GM06990 (cell line): ENCODE data around the gene PPP3CA.

Experiments used
- DNase-seq: peaks from one replicate; pipeline ENCODE4 v3.0.0-alpha.2; 2011; ENCODE audit not compliant: insufficient read length; ENCODE audit errors: extremely low read depth
- H3K27me3 ChIP-seq: replicated peaks from 2 replicates; pipeline ENCODE4 v1.6.0; 2011; ENCODE audit warnings: low read length; ENCODE audit not compliant: control insufficient read depth, insufficient read depth
- H3K36me3 ChIP-seq: 2 replicates; pipeline ENCODE4 v1.5.1; 2011; ENCODE audit warnings: low read length; ENCODE audit not compliant: control insufficient read depth, insufficient read depth
- H3K4me3 ChIP-seq: replicated peaks from 2 replicates; pipeline ENCODE4 v1.5.1; 2011; ENCODE audit warnings: low read depth, mild to moderate bottlenecking, control low read depth, low read length
- CTCF ChIP-seq: IDR thresholded peaks from 2 replicates; pipeline ENCODE4 v1.5.1; 2011; ENCODE audit warnings: low read length, control low read depth, mild to moderate bottlenecking, inconsistent platforms; ENCODE audit not compliant: insufficient read depth, poor library complexity, severe bottlenecking

Gene PPP3CA

GRCh38 chr4:101142259-101142658 lies 205.1 kb downstream of the PPP3CA start:
- DNase-seq: no peak
- no peaks in the 10 kb centered on the region for H3K36me3 ChIP-seq
- H3K4me3 ChIP-seq: no peak overlapping the region
- no peak for TF ChIP-seq CTCF
- no peaks in the 10 kb centered on the region for H3K27me3 ChIP-seq

GRCh38 chr4:101141855-101142254 lies 205.5 kb downstream of the PPP3CA start:
- Histone ChIP-seq H3K27me3 (no peaks in the 10 kb centered on the region), H3K4me3 (no peak overlapping the region), H3K36me3 (no peaks in the 10 kb centered on the region)
- no peak for DNase-seq
- TF ChIP-seq CTCF: no peak

GRCh38 chr4:101141230-101141629 lies 206.1 kb downstream of the PPP3CA start:
- no peak for DNase-seq
- TF ChIP-seq CTCF: no peak
- H3K27me3 ChIP-seq: no peaks in the 10 kb centered on the region

GRCh38 chr4:101140228-101140627 lies 207.1 kb downstream of the PPP3CA start:
- Histone ChIP-seq H3K36me3 (no peaks in the 10 kb centered on the region), H3K27me3 (no peaks in the 10 kb centered on the region), H3K4me3 (no peak overlapping the region)
- no peak for DNase-seq
- TF ChIP-seq CTCF: no peak

More at GRCh38 chr4:101141230-101141629, 206.1 kb downstream of the PPP3CA start:
- Histone ChIP-seq H3K36me3 (no peaks in the 10 kb centered on the region), H3K4me3 (no peak overlapping the region)

- H3K27me3 ChIP-seq: no peaks in the 10 kb centered on the region
These were observed 210.7 kb downstream of the PPP3CA start for GRCh38 chr4:101136373-101137370.

More at GRCh38 chr4:101136373-101137370, 210.7 kb downstream of the PPP3CA start:
- H3K36me3 ChIP-seq: no peaks in the 10 kb centered on the region
- H3K4me3 ChIP-seq: peak overlapping the region; percentile 2
- no peak for TF ChIP-seq CTCF
- no peak for DNase-seq
